Activated T-helper 1 cell treated with anti-CD3 and anti-CD28 coated beads, Interleukin-12 subunit alpha, Interleukin-12 subunit beta, Interleukin-2, Interleukin-4 antibody, amounts not matched to agents 30 ng/mL and 10 ng/mL and 1 ng/mL, durations not matched to agents 14 hours and 24 hours and 36 hours (primary cell): ENCODE measurements around the gene SLCO6A1. TPM values are rescaled to one million over a fixed set of nuclear protein-coding genes. Genes with fewer than 3 reads are reported as not detected.

Experiments used
- DNase-seq: peaks from one replicate; pipeline ENCODE4 v3.0.0; 2021; ENCODE audit warnings: low spot score
- H3K27ac Mint-ChIP-seq: one replicate; pipeline ENCODE4 v1.8.0; 2021; ENCODE audit warnings: mild to moderate bottlenecking, mixed read lengths
- H3K27me3 Mint-ChIP-seq: one replicate; pipeline ENCODE4 v1.8.0; 2022; ENCODE audit warnings: mild to moderate bottlenecking, moderate library complexity, mixed read lengths; ENCODE audit not compliant: insufficient read depth
- H3K36me3 Mint-ChIP-seq: one replicate; pipeline ENCODE4 v1.8.0; 2021; ENCODE audit warnings: low read depth, mixed read lengths
- H3K4me1 Mint-ChIP-seq: one replicate; pipeline ENCODE4 v1.8.0; 2021; ENCODE audit warnings: low read depth, mixed read lengths
- H3K4me3 Mint-ChIP-seq: one replicate; pipeline ENCODE4 v1.8.0; 2021; ENCODE audit warnings: mild to moderate bottlenecking, moderate library complexity, mixed read lengths
- H3K9me3 Mint-ChIP-seq: one replicate; pipeline ENCODE4 v1.8.0; 2021; ENCODE audit warnings: mixed read lengths
- intact Hi-C: fragments of 100-400 bp; cut with micrococcal nuclease; formaldehyde crosslinking; loops from one replicate; pipeline ENCODE4 v1.15.1; 2024
- total RNA-seq: library from RNA; stranded (reverse); gene quantifications from 2 replicates; pipeline ENCODE4 v1.2.3, GENCODE V29; 2022

The SLCO6A1 gene
- total RNA-seq, 1 donor from 2014 or later: not detected

GRCh38 chr5:102414448-102414847, 84.4 kb downstream of the SLCO6A1 start:
- Mint-ChIP-seq H3K9me3 (no peaks in the 10 kb centered on the region), H3K4me3 (no peak overlapping the region), H3K27ac (no peak overlapping the region), H3K27me3 (peaks cover 4% of the 10 kb centered on the region), H3K36me3 (no peaks in the 10 kb centered on the region), H3K4me1 (no peaks in the 10 kb centered on the region)
- no peak for DNase-seq
- intact Hi-C loops: no loop called here

- no peaks in the 10 kb centered on the region for H3K36me3 Mint-ChIP-seq
- peaks cover 8% of the 10 kb centered on the region for H3K9me3 Mint-ChIP-seq
- DNase-seq: no peak
- no peaks in the 10 kb centered on the region for H3K27me3 Mint-ChIP-seq
- no peaks in the 10 kb centered on the region for H3K4me1 Mint-ChIP-seq
- no peak overlapping the region for H3K27ac Mint-ChIP-seq
- intact Hi-C loops: no loop called here
- H3K4me3 Mint-ChIP-seq: no peak overlapping the region
Measured at GRCh38 chr5:102388235-102388634, 110.6 kb downstream of the SLCO6A1 start.

- Mint-ChIP-seq H3K4me1 (no peaks in the 10 kb centered on the region), H3K4me3 (no peak overlapping the region), H3K9me3 (peaks cover 8% of the 10 kb centered on the region), H3K36me3 (no peaks in the 10 kb centered on the region), H3K27me3 (no peaks in the 10 kb centered on the region), H3K27ac (no peak overlapping the region)
- intact Hi-C loops: no loop called here
- no peak for DNase-seq
Measured at GRCh38 chr5:102385365-102385764, 113.4 kb downstream of the SLCO6A1 start.

GRCh38 chr5:102380174-102380573, 118.6 kb downstream of the SLCO6A1 start:
- Mint-ChIP-seq H3K36me3 (no peaks in the 10 kb centered on the region), H3K9me3 (peaks cover 2% of the 10 kb centered on the region), H3K4me1 (no peaks in the 10 kb centered on the region), H3K27ac (no peak overlapping the region), H3K27me3 (no peaks in the 10 kb centered on the region), H3K4me3 (no peak overlapping the region)
- DNase-seq: no peak
- intact Hi-C loops: no loop called here

- Mint-ChIP-seq H3K27ac (no peak overlapping the region), H3K4me1 (no peaks in the 10 kb centered on the region), H3K36me3 (no peaks in the 10 kb centered on the region), H3K4me3 (no peak overlapping the region), H3K27me3 (no peaks in the 10 kb centered on the region), H3K9me3 (no peaks in the 10 kb centered on the region)
- intact Hi-C loops: no loop called here
- DNase-seq: no peak
Measured at GRCh38 chr5:102375876-102376275, 122.9 kb downstream of the SLCO6A1 start.

- Mint-ChIP-seq H3K36me3 (no peaks in the 10 kb centered on the region), H3K9me3 (no peaks in the 10 kb centered on the region), H3K4me1 (no peaks in the 10 kb centered on the region), H3K4me3 (no peak overlapping the region), H3K27ac (no peak overlapping the region), H3K27me3 (no peaks in the 10 kb centered on the region)
- intact Hi-C loops: no loop called here
- DNase-seq: no peak
Measured at GRCh38 chr5:102375272-102375671, 123.5 kb downstream of the SLCO6A1 start.

- DNase-seq: no peak
- Mint-ChIP-seq H3K4me3 (no peak overlapping the region), H3K4me1 (no peaks in the 10 kb centered on the region), H3K9me3 (no peaks in the 10 kb centered on the region), H3K27me3 (no peaks in the 10 kb centered on the region), H3K36me3 (no peaks in the 10 kb centered on the region), H3K27ac (no peak overlapping the region)
- intact Hi-C loops: no loop called here
Measured at GRCh38 chr5:102368392-102368791, 130.4 kb downstream of the SLCO6A1 start.

- no peaks in the 10 kb centered on the region for H3K4me1 Mint-ChIP-seq
- no peaks in the 10 kb centered on the region for H3K9me3 Mint-ChIP-seq
- DNase-seq: no peak
- no peak overlapping the region for H3K27ac Mint-ChIP-seq
- intact Hi-C loops: no loop called here
- H3K4me3 Mint-ChIP-seq: no peak overlapping the region
- H3K36me3 Mint-ChIP-seq: no peaks in the 10 kb centered on the region
- H3K27me3 Mint-ChIP-seq: peaks cover 4% of the 10 kb centered on the region
Measured at GRCh38 chr5:102341681-102342288, 157.0 kb downstream of the SLCO6A1 start.

- intact Hi-C loops: no loop called here
- Mint-ChIP-seq H3K27ac (no peak overlapping the region), H3K9me3 (no peaks in the 10 kb centered on the region), H3K27me3 (peaks cover 3% of the 10 kb centered on the region), H3K36me3 (no peaks in the 10 kb centered on the region), H3K4me3 (no peak overlapping the region), H3K4me1 (no peaks in the 10 kb centered on the region)
- no peak for DNase-seq
Measured at GRCh38 chr5:102324714-102325113, 174.1 kb downstream of the SLCO6A1 start.

Other genes with a start within 250 kb of the SLCO6A1 start
- 0.22 and 0.26 TPM in 2 replicates for gene SLCO4C1, start 202.7 kb downstream of the SLCO6A1 start, total RNA-seq